B cell (primary cell): ENCODE measurements around the gene SGCD.

Experiments used
- EZH2 ChIP-seq: IDR thresholded peaks from 2 replicates; pipeline ENCODE4 v1.6.1; 2012; ENCODE audit warnings: borderline replicate concordance, low read depth, mild to moderate bottlenecking, moderate library complexity, low read length; ENCODE audit not compliant: insufficient read depth, poor library complexity, severe bottlenecking
- TF ChIP-seq, protein P1 (sequence below): fragments of 200-600 bp; IDR thresholded peaks from one replicate; pipeline ENCODE4 v1.8.0; 2022; ENCODE audit warnings: antibody characterized with exemption, mild to moderate bottlenecking

DNA sequence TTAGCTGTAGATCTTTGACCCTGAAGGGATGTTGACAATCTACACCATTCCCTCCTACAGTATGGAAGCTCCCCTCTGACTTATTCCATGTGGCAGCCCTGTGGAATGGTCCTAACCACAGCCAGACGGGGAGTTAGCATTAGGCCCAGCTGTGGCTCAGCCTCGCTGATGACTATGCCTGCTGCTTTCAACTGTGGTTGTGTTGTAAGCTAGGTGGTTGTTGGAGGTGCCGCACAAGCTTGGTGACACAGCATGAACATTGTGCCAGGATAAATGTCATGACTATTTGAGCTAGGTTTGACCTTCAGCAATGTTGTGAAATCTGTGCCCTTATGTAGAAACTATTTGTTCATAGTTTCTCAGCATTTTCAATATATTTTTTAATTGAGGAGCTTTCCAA, 40.6 kb downstream of the SGCD start:
- no peak for TF ChIP-seq EZH2
- TF ChIP-seq, protein P1, sequence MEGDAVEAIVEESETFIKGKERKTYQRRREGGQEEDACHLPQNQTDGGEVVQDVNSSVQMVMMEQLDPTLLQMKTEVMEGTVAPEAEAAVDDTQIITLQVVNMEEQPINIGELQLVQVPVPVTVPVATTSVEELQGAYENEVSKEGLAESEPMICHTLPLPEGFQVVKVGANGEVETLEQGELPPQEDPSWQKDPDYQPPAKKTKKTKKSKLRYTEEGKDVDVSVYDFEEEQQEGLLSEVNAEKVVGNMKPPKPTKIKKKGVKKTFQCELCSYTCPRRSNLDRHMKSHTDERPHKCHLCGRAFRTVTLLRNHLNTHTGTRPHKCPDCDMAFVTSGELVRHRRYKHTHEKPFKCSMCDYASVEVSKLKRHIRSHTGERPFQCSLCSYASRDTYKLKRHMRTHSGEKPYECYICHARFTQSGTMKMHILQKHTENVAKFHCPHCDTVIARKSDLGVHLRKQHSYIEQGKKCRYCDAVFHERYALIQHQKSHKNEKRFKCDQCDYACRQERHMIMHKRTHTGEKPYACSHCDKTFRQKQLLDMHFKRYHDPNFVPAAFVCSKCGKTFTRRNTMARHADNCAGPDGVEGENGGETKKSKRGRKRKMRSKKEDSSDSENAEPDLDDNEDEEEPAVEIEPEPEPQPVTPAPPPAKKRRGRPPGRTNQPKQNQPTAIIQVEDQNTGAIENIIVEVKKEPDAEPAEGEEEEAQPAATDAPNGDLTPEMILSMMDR = no peak
